Stimulated activated CD4-positive, alpha-beta T cell treated with anti-CD3 and anti-CD28 coated beads, Interleukin-12 subunit alpha, Interleukin-12 subunit beta, amount 100 ng/mL, for 24 hours (primary cell): ENCODE measurements around the gene ARFGEF2.

Experiments used
- DNase-seq, 2 experiments: peaks; one replicate each; pipeline ENCODE4 v3.0.0-alpha.2; 2020; ENCODE audit warnings: low read depth in 2 of 2

ARFGEF2 gene

DNA sequence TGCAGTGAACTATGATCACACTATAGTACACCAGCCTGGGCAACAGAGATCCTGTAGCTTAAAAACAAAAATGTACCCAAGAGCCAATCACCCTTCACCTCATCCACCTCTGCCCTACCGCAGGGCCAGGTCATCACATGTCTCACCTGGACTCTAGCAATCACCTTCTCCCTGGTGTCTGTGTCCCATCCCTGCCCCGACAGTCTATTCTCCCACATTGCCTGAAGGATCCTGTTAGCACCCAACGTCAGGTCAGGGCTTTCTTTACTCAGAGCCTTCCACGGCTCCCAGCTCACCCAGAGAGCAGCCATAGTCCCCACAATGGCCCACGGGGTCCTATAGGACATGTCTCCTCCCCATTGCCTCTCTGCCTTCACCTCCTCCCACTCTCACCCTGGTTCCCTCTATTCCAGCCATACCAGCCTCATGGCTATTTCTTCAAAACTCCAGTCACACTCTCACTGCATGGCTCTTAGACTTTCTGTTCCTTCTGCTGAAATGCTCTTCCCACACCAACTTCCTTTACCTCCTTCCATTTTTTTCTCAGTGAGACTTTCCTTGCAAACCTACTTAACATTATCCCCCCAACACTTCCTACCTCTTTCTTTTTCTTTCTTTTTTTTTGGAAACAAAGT is 22.5 kb upstream of the ARFGEF2 start:
- no peak for DNase-seq

- DNase-seq = no peak
These were observed 21.6 kb upstream of the ARFGEF2 start for GRCh38 chr20:48899881-48900280.

- DNase-seq = no peak
These were observed 20.2 kb upstream of the ARFGEF2 start for GRCh38 chr20:48901326-48901725.

GRCh38 chr20:48903705-48904104 is 17.8 kb upstream of the ARFGEF2 start:
- DNase-seq = no peak

DNA sequence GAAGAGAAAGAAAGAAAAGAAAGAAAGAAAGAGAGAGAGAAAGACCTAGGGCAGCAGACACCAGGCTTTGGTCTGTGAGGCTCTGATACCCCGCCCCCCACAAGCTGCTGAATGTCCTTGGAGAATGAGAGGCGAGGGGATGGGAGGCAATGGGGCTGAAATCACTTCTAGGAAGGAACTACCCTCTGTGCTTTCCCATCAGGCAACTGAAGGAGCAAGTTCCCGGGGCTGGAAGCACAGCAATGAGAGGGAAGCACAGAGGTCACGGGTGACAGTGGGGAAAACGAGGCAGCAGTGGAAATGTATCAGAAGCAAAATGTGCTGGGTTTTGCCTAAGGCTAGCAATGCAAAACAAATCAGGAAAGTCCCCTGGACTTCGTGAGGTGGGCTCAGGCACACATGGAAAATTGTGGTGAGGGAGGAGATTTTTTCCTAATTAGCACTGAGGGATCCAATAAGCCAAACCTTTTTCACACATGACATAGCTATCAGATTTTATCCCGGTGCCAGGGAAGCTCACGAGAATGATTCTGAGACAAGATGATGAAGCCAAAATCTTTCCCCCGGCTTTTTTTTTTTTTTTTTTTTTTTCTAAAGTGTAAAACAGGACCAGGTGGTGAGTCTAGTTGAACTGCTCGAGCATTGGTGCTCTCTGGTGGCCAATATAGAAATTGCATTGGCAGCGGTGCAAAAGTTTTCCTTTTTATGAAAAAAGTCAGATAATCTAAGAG is 16.8 kb upstream of the ARFGEF2 start:
- peak; percentile 22 to 65 for DNase-seq

GRCh38 chr20:48905297-48905647 is 16.2 kb upstream of the ARFGEF2 start:
- DNase-seq = no peak

- DNase-seq = no peak
These were observed 15.2 kb upstream of the ARFGEF2 start for GRCh38 chr20:48906221-48906877.

- DNase-seq = no peak
These were observed 12.7 kb upstream of the ARFGEF2 start for GRCh38 chr20:48908656-48909319.

GRCh38 chr20:48909910-48910309 is 11.6 kb upstream of the ARFGEF2 start:
- no peak for DNase-seq

- DNase-seq = no peak
These were observed 11.1 kb upstream of the ARFGEF2 start for GRCh38 chr20:48910347-48910781.

GRCh38 chr20:48912065-48912464 is 9.4 kb upstream of the ARFGEF2 start:
- no peak for DNase-seq

DNA sequence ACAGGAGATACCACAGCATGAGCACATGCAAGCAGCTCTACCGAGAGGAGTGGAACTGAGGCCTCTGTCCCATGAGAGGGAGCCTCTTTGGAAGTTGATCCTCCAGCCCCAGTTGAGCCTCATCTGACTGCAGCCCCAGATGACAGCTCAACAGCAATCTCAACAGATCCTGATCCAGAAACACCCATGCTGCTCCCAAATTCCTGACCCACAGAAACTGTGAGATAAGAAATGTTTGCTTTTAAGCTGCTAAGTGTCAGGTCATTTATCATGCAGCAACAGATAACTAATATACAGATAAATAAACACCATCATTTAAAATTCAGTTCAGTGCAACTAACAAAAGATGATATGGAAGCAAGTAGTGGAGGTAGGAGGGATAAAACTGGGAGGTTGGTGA is 4.8 kb upstream of the ARFGEF2 start:
- DNase-seq = no peak

GRCh38 chr20:48919336-48919881 is 2.1 kb upstream of the ARFGEF2 start:
- no peak for DNase-seq

- DNase-seq = no peak
These were observed 1.5 kb upstream of the ARFGEF2 start for GRCh38 chr20:48919882-48920526.

- no peak for DNase-seq
These were observed 864 bp upstream of the ARFGEF2 start for GRCh38 chr20:48920527-48921167.

DNA sequence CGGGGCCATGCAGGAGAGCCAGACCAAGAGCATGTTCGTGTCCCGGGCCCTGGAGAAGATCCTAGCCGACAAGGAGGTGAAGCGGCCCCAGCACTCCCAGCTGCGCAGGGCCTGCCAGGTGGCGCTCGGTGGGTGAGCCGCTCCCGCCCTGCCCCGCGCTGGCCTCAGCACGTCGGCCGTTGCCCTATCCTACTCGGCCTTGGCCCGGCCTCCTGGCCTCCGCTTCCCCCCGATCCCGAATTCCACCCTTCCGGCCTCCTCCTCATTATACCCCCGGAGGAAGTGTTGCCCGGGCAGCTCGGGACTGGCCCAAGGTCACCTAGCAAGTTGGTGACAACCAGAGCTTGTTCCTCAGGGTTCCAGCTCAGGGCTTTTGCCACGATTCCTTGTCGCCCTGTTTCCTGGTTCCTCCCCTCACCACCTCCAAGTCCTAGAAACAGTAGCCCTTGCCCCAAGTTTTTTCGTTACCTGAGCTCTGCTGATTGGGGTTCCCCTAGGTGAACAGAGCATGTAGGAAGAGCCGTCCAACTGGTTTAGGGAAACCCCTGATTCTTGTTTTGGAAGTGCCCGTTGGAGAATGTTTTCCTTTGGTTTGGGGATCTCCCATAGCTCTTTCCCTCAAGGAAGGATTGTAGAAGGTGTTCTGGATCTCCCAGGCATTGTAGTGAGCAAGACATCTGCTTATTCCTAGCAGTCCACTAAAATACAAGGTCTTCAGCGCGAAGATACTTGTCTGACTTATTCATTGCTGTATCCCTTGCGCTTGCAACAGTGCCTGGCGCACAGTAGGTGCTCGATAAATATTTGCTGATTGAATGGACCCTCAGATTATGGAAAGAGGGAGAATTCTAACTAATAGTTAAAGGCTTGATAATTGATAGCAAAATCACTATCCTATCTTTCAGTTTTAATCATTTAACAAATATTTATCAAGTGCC is 641 bp downstream of the ARFGEF2 start:
- DNase-seq = no peak

- DNase-seq = no peak
These were observed 1.7 kb downstream of the ARFGEF2 start for GRCh38 chr20:48923149-48923718.

- no peak for DNase-seq
These were observed 3.2 kb downstream of the ARFGEF2 start for GRCh38 chr20:48924756-48925109.

GRCh38 chr20:48926267-48926666 is 4.8 kb downstream of the ARFGEF2 start:
- DNase-seq = no peak

DNA sequence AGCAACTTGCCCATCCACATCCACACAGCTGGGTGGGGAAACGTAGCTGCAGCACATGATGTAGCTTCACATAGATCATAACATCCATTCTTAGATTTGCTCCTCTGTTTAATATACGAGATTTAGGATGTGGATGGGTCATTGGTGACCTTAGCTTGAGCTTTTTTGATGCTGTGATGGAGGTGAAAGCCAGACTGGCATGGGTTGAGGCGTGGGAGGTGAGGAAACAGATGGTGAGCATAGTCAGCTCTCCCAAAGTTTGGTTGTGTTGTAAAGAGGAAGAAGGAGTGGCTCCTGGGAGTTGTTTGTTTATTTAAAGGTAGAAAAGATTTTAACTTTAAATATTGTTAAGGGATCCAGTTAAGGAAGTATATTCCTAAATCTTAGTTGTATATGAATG is 5.3 kb downstream of the ARFGEF2 start:
- no peak for DNase-seq
